ENCODE data around the gene STAT5A.
A peak's percentile ranks its signal among the peaks of the same experiment; 100 is the strongest.
"Not testable (repeated sequence)": the region's sequence is repeated elsewhere in the genome, so short reads cannot be mapped to it uniquely, and the experiment has no call there.

STAT5A gene

GRCh38 chr17:42287977-42288802 lies at the start of gene STAT5A:
Gene STAT5A, plus strand, starts transcription at chr17:42288498. Its CDS starts 914 bp downstream, at chr17:42289412.
- peak; percentile 56 to 74 for DNase-seq

DNA sequence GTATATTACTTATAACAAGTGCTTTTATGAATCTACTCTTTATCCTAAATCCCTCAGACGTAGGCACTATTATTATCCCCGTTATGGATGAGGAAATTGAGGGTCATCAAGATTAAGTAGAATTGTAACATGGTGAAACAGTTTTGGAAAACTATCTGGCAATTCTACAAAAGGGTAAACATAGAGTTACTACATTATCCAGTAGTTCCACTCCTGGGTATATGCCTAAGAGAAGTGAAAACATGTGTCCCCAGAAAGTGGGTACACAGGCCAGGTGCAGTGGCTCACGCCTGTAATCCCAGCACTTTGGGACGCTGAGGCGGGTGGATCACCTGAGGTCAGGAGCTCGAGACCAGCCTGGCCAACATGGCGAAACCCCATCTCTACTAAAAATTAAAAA lies 48.7 kb upstream of the STAT5A start:
- not testable (repeated sequence) for DNase-seq

DNA sequence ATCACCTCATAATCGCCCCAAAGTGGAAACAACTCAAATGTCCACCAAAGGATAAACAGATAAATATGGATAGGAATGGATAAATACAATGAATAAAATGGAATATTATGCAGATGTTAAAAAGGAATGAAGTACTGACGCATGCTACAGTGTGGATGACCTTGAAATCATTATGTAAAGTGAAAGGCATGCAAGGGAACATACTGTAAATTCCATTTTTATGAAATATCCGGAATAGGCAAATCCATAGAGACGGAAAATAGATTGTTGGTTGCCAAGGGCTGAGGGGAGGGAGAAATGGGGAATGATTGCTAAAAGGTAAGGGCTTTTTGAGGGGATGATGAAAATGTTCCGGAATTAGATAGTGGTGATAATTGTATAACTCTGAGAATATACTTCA lies 48.1 kb upstream of the STAT5A start:
- no peak for DNase-seq

- not testable (repeated sequence) for DNase-seq
These were observed 47.4 kb upstream of the STAT5A start for GRCh38 chr17:42240863-42241262.

DNA sequence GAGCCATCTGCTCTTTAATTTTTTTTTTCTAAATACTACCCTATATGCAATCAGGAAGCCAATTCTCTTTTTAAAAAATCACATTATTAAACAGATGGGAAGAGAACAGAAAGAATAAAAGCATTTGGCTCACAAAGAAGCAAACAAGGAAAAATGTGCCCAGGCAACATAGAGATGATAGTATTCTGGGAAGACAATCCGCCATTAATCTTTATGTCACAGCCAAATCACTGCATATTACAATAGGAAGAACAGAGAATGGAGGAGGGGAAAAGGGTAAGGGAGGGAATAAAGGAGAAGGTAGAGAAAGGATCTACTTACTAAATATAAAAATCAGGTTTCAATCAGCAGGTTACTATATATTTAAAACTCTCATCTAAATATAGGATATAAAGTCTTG lies 46.4 kb upstream of the STAT5A start:
- no peak for DNase-seq

- no peak for DNase-seq
These were observed 44.8 kb upstream of the STAT5A start for GRCh38 chr17:42243493-42243982.

GRCh38 chr17:42244116-42244515 lies 44.2 kb upstream of the STAT5A start:
- DNase-seq, result not testable (repeated sequence)

GRCh38 chr17:42245183-42245582 lies 43.1 kb upstream of the STAT5A start:
- not testable (repeated sequence) for DNase-seq

- no peak for DNase-seq
These were observed 41.8 kb upstream of the STAT5A start for GRCh38 chr17:42246515-42246914.

- DNase-seq, result no peak
These were observed 40.6 kb upstream of the STAT5A start for GRCh38 chr17:42247734-42248133.

- DNase-seq, result peak; percentile 62 to 87
These were observed 39.7 kb upstream of the STAT5A start for GRCh38 chr17:42248351-42249179.

GRCh38 chr17:42249681-42250446 lies 38.4 kb upstream of the STAT5A start:
- no peak for DNase-seq

GRCh38 chr17:42251115-42251514 lies 37.2 kb upstream of the STAT5A start:
- DNase-seq, result no peak

DNA sequence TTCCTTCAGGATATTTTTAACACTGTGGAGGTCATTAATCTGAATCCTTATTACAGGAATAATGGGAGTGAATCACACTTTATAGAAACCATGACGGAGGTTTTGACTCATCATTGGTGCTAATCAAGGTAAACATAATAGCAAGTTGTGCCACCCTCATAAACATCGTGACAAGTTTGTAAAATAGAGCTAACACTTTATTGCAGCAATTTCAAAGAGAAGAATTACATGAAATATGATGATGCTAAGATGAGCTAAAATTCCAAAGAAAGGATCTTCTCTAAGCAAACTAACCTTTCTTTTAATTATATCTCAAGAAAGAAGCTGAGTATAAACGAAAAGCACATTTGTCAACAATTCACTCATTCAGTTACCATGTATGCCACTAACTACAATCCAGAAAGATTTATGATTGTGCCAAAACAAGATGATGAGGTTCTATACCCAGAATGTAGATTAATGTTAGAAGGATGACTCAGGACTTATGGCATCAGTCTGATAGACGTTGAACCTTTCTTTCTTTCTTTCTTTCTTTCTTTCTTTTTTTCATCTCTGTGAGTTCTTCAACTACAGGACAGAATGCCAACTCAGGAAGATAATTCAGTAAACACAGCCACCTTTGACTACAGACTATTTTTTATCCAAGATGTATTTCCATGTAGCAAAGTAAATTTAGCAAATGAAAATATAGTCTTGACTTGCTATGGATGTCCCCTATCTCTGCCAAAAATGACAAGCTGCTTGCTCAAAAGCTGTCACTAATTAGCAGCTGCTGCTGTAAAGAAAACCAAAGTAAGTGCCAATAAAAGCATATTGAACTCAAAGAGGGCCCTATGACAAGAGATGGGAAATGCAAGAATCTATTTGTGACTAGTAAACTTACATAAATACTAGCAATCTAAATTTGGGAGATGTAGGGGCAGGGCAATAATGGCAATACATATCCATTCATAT lies 35.4 kb upstream of the STAT5A start:
- DNase-seq, result no peak

- no peak for DNase-seq
These were observed 34.7 kb upstream of the STAT5A start for GRCh38 chr17:42253578-42253977.

GRCh38 chr17:42255445-42255844 lies 32.9 kb upstream of the STAT5A start:
- DNase-seq, result no peak

DNA sequence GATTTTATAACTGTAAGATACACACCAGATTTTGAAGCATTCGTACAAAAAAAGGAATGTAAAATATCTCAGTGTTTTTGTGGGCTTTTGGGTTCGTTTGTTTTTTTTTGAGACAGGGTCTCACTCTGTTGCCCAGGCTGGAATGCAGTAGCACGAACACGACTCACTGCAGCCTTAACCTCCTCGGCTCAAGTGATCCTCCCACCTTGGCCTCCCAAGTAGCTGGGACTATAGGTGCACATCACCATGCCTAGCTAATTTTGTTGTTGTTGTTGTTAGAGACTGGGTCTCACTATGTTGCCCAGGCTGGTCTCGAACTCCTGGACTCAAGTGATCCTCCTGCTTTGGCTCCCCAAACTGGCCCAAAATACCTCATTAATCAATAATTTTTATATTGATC lies 28.0 kb upstream of the STAT5A start:
- DNase-seq, result no peak

DNA sequence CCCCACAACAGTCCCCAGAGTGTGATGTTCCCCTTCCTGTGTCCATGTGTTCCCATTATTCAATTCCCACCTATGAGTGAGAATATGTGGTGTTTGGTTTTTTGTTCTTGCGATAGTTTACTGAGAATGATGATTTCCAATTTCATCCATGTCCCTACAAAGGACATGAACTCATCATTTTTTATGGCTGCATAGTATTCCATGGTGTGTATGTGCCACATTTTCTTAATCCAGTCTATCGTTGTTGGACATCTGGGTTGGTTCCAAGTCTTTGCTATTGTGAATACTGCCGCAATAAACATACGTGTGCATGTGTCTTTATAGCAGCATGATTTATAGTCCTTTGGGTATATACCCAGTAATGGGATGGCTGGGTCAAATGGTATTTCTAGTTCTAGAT lies 23.9 kb upstream of the STAT5A start:
- not testable (repeated sequence) for DNase-seq

- no peak for DNase-seq
These were observed 21.8 kb upstream of the STAT5A start for GRCh38 chr17:42266462-42266861.

- DNase-seq, result no peak
These were observed 21.2 kb upstream of the STAT5A start for GRCh38 chr17:42266918-42267766.

DNA sequence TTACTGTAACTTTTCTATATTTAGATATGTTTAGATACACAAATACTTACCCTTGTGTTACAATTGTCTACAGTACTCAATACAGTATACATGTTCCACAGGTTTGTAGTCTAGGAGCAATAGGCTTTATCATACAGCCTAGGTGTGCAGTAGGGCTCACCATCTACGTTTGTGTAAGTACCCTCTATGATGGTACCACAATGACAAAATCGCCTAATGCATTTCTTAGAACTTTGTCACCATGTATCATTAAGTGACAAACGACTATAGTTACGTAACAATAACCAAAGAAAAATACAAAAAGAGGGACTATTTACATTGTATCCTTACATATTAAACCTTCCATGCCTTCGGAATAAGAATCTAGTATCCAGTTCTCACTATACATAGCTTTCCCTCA lies 20.1 kb upstream of the STAT5A start:
- no peak for DNase-seq
